K562 (cell line): ENCODE results near the gene ORC5. TPM values are rescaled to one million over a fixed set of nuclear protein-coding genes. Genes with fewer than 3 reads are reported as not detected.

Experiments used
- ATAC-seq: fragments of 200-7000 bp; cut with Tn5 transposase; 3 replicates; pipeline ENCODE4 v1.9.1; 2020; ENCODE audit warnings: moderate library complexity
- BruUV-seq: library from RNA; stranded (reverse); fragments of 400-500 nt; replicated peaks from 2 replicates; lab custom pipeline; 2021; lab: Mats Ljungman, UMichigan
- CTCF ChIA-PET: fragments of 300-600 bp; formaldehyde crosslinking; extraction: SDS; loops from one replicate; lab custom pipeline; 2021; ENCODE audit warnings: low intra/inter-chr PET ratio; lab: Yijun Ruan, JAX
- POLR2A ChIA-PET: fragments of 300-600, 350-650 bp; sonication (Branson Sonifier 250); formaldehyde crosslinking; extraction: SDS; loops from one replicate; lab custom pipeline; 2021; ENCODE audit warnings: antibody characterized with exemption, inconsistent platforms; lab: Yijun Ruan, JAX
- DNase-seq, 4 experiments: peaks; one replicate each; pipeline versions ENCODE4 v3.0.0 to v3.0.0-alpha.2; 2011 to 2018; ENCODE audit warnings: low spot score in 3 of 4, mixed read lengths in 3 of 4; ENCODE audit errors: extremely low read depth in 1 of 4
- FAIRE-seq: peaks from 2 replicates; lab custom pipeline; 2011; peaks lifted over from hg19 to GRCh38; lab: Jason Lieb, UNC
- H2AFZ ChIP-seq: 2 replicates; pipeline ENCODE4 v1.6.0; 2011; ENCODE audit warnings: low read depth, low read length, control low read depth, inconsistent platforms
- H3K27ac ChIP-seq: fragments of 200-600 bp; 3 replicates; pipeline ENCODE4 v1.8.0; 2011; ENCODE audit warnings: low read depth, mild to moderate bottlenecking, control low read depth, inconsistent platforms, low read length, moderate library complexity, mixed read lengths; ENCODE audit errors: extremely low read depth
- H3K27me3 ChIP-seq, 2 experiments: fragments of 300-600 bp in 1 of 2; 2 replicates in 1 of 2; 3 replicates in 1 of 2; pipeline versions ENCODE4 v1.6.0 to v1.8.0; 2011; ENCODE audit warnings: inconsistent platforms in 2 of 2, low read length in 2 of 2, mild to moderate bottlenecking in 1 of 2, mixed read lengths in 1 of 2, moderate library complexity in 1 of 2; ENCODE audit not compliant: control insufficient read depth in 2 of 2, insufficient read depth in 2 of 2
- H3K36me3 ChIP-seq: fragments of 300-600 bp; 3 replicates; pipeline ENCODE4 v1.8.0; 2011; ENCODE audit warnings: mild to moderate bottlenecking, low read length, inconsistent platforms; ENCODE audit not compliant: control insufficient read depth, insufficient read depth
- H3K4me1 ChIP-seq, 2 experiments: fragments of 200-600 bp in 1 of 2; replicated peaks in 1 of 2; 2 replicates in 1 of 2; 3 replicates in 1 of 2; pipeline versions ENCODE4 v1.5.1 to v1.8.0; 2011; ENCODE audit warnings: inconsistent platforms in 2 of 2, low read length in 2 of 2, mild to moderate bottlenecking in 1 of 2, mixed read lengths in 1 of 2, moderate library complexity in 1 of 2; ENCODE audit not compliant: control insufficient read depth in 2 of 2, insufficient read depth in 2 of 2
- H3K4me2 ChIP-seq: 2 replicates; pipeline ENCODE4 v1.6.1; 2011; ENCODE audit warnings: low read length, control low read depth, inconsistent platforms, mixed read lengths; ENCODE audit not compliant: insufficient read depth
- H3K4me3 ChIP-seq: fragments of 200-600 bp; sonication (generic), shearing (Covaris generic); 2 replicates; pipeline ENCODE4 v1.5.1; 2016; ENCODE audit warnings: control low read depth, inconsistent platforms
- H3K79me2 ChIP-seq: fragments of 200-600 bp; 3 replicates; pipeline ENCODE4 v1.8.0; 2011; ENCODE audit warnings: low read length, inconsistent platforms; ENCODE audit not compliant: control insufficient read depth, insufficient read depth
- H3K9ac ChIP-seq, 2 experiments: 2 replicates each; pipeline versions ENCODE4 v1.6.0 to v1.6.1; 2011; ENCODE audit warnings: low read depth in 2 of 2, low read length in 2 of 2, control low read depth in 1 of 2, inconsistent platforms in 1 of 2, mild to moderate bottlenecking in 1 of 2, mixed read lengths in 1 of 2; ENCODE audit not compliant: insufficient read depth in 1 of 2
- H3K9me1 ChIP-seq: one replicate; pipeline ENCODE4 v1.6.0; 2011; ENCODE audit warnings: inconsistent platforms, mild to moderate bottlenecking, low read length, moderate library complexity; ENCODE audit not compliant: control insufficient read depth, insufficient read depth
- H3K9me3 ChIP-seq: replicated peaks from 2 replicates; pipeline ENCODE4 v1.5.1; 2011; ENCODE audit warnings: low read depth, low read length, inconsistent platforms; ENCODE audit not compliant: control insufficient read depth, insufficient read depth
- H4K20me1 ChIP-seq: replicated peaks from 2 replicates; pipeline ENCODE4 v1.6.1; 2011; ENCODE audit warnings: low read length, inconsistent platforms, mixed read lengths; ENCODE audit not compliant: control insufficient read depth, insufficient read depth
- ETV6 ChIP-seq, 3 experiments: fragments of 150-350 bp in 1 of 3; sonication (generic) in 1 of 3; formaldehyde crosslinking in 1 of 3; IDR thresholded peaks; 2 replicates each; pipeline versions ENCODE4 v1.6.1 to v1.8.0; 2014 to 2022; ENCODE audit warnings: borderline replicate concordance in 2 of 3, low read depth in 2 of 3, antibody characterized with exemption in 1 of 3, low read length in 1 of 3, mild to moderate bottlenecking in 1 of 3, missing genetic modification reagents in 1 of 3
- PTRF ChIP-seq: fragments of 450-650 bp; IDR thresholded peaks from 2 replicates; pipeline ENCODE4 v1.6.1; 2016; ENCODE audit warnings: mild to moderate bottlenecking, missing genetic modification characterization, missing compliant biosample characterization
- ZBTB43 ChIP-seq: sonication (generic); formaldehyde crosslinking; IDR thresholded peaks from 2 replicates; pipeline ENCODE4 v1.8.0; 2023; ENCODE audit warnings: mild to moderate bottlenecking, missing genetic modification reagents
- ZC3H11A ChIP-seq: IDR thresholded peaks from 2 replicates; pipeline ENCODE4 v1.6.1; 2012; ENCODE audit warnings: low read depth, low read length, improper control_type of control experiment
- ZNF121 ChIP-seq: sonication (generic); formaldehyde crosslinking; conservative IDR thresholded peaks from 2 replicates; pipeline ENCODE4 v1.8.0; 2022; ENCODE audit warnings: missing genetic modification reagents
- ZNF217 ChIP-seq: sonication (generic); formaldehyde crosslinking; IDR thresholded peaks from 2 replicates; pipeline ENCODE4 v1.8.0; 2022; ENCODE audit warnings: mild to moderate bottlenecking, missing genetic modification reagents
- ZNF316 ChIP-seq: fragments of 450-650 bp; IDR thresholded peaks from 2 replicates; pipeline ENCODE4 v1.6.1; 2016
- ZNF655 ChIP-seq: fragments of 250-450 bp; sonication (Bioruptor Pico); IDR thresholded peaks from 2 replicates; pipeline ENCODE4 v1.5.0; 2021
- ZNF778 ChIP-seq: fragments of 450-650 bp; formaldehyde crosslinking; IDR thresholded peaks from 2 replicates; pipeline ENCODE4 v1.4.0; 2020; ENCODE audit warnings: mild to moderate bottlenecking, moderate library complexity
- WGBS: fragments of 100-300 bp; shearing (Covaris generic); methylation state at CpG from one replicate; pipeline ENCODE4 v1.1.6; 2016; ENCODE audit warnings: low coverage, mixed read lengths; ENCODE audit not compliant: insufficient coverage; ENCODE audit errors: missing lambda C conversion rate; 5-methylcytosine and 5-hydroxymethylcytosine counted together
- in situ Hi-C: fragments of 300-500 bp; cut with MboI; formaldehyde crosslinking; loops from 4 replicates; pipeline ENCODE4 v1.15.0; 2018; ENCODE audit warnings: inconsistent platforms, mixed read lengths
- intact Hi-C: fragments of 100-400 bp; cut with micrococcal nuclease; formaldehyde crosslinking; loops from 2 replicates; pipeline ENCODE4 v1.14.2; 2022
- polyA plus RNA-seq, 8 experiments: library from polyadenylated mRNA; depleted of rRNA in 4 of 8; stranded (reverse) in 5 of 8; unstranded in 3 of 8; fragments of >200 nt; fragmentation: Nextera tagmentation in 2 of 8; fragmentation: Illumina TruSeq in 1 of 8; extraction: Ambion mirVana in 2 of 8; extraction: Trizol in 1 of 8; gene quantifications; 2 replicates each; pipeline versions ENCODE4 v1.2.1 to v1.2.3, GENCODE V29; 2011 to 2014; ENCODE audit warnings: inconsistent platforms in 1 of 8, missing spikeins in 1 of 8
- total RNA-seq, 7 experiments: library from RNA; depleted of rRNA in 6 of 7; stranded (reverse); fragments of >200 nt in 6 of 7; fragmentation: Illumina TruSeq in 2 of 7; extraction: Trizol in 2 of 7; gene quantifications; 2 replicates each; pipeline versions ENCODE4 v1.2.1 to v1.2.3, GENCODE V29; 2011 to 2021; ENCODE audit warnings: low replicate concordance in 1 of 7
- TF ChIP-seq, protein P1 (sequence below): sonication (generic); formaldehyde crosslinking; IDR thresholded peaks from 2 replicates; pipeline ENCODE4 v1.8.1; 2023; ENCODE audit warnings: mild to moderate bottlenecking, missing genetic modification reagents, moderate library complexity
- TF ChIP-seq, protein P2 (sequence below): fragments of 250-450 bp; sonication (Bioruptor Pico); IDR thresholded peaks from 2 replicates; pipeline ENCODE4 v1.4.0; 2020; ENCODE audit warnings: mild to moderate bottlenecking, moderate library complexity

ORC5 gene
- total and polyA plus RNA-seq, 9 of the 15 experiments (the other 6 are each of a cell fraction or from before 2014, with no cell fraction given): 29.8 to 136 (median 54.8) TPM

GRCh38 chr7:104225451-104225850 is 17.6 kb upstream of the ORC5 start:
- Histone ChIP-seq H3K27me3 (no peaks in the 10 kb centered on the region), H3K4me2 (no peak overlapping the region), H3K4me1 (0 out of 5 replicates have a peak, but pooled peaks cover 0 to 2% of the 10 kb centered on the region in 2 experiments), H3K9me1 (no peaks in the 10 kb centered on the region), H3K36me3 (no peaks in the 10 kb centered on the region), H2AFZ (no peak overlapping the region), H3K9me3 (0 out of 2 replicates have a peak, but pooled peaks cover 3% of the 10 kb centered on the region), H3K4me3 (no peak overlapping the region), H3K27ac (no peak overlapping the region), H3K9ac (no peak overlapping the region), H4K20me1 (no peaks in the 10 kb centered on the region), H3K79me2 (no peaks in the 10 kb centered on the region)
- DNase-seq (no peak), ATAC-seq (no peak), FAIRE-seq (no peak)
- ChIA-PET CTCF (no interaction called here), POLR2A (no interaction called here)
- in situ Hi-C loops: no loop called here
- TF ChIP-seq ZNF121: no peak
- no peak for TF ChIP-seq ZNF655 (CRISPR knock-in tag)
- TF ChIP-seq ETV6 (IDR thresholded peaks at IDR 0.05; ENCODE audit: borderline replicate concordance in 1 of 2, low read depth in 2 of 2, low read length in 1 of 2): no peak
- no peak for TF ChIP-seq ETV6 (CRISPR knock-in tag; IDR thresholded peaks at IDR 0.05; ENCODE audit: borderline replicate concordance)
- no peak for TF ChIP-seq PTRF (tag)
- TF ChIP-seq ZNF316: no peak
- no peak for TF ChIP-seq ZC3H11A
- TF ChIP-seq, protein P1, sequence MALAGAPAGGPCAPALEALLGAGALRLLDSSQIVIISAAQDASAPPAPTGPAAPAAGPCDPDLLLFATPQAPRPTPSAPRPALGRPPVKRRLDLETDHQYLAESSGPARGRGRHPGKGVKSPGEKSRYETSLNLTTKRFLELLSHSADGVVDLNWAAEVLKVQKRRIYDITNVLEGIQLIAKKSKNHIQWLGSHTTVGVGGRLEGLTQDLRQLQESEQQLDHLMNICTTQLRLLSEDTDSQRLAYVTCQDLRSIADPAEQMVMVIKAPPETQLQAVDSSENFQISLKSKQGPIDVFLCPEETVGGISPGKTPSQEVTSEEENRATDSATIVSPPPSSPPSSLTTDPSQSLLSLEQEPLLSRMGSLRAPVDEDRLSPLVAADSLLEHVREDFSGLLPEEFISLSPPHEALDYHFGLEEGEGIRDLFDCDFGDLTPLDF (CRISPR knock-in tag): no peak
- no peak for TF ChIP-seq ZNF778 (CRISPR knock-in tag)
- TF ChIP-seq, protein P2, sequence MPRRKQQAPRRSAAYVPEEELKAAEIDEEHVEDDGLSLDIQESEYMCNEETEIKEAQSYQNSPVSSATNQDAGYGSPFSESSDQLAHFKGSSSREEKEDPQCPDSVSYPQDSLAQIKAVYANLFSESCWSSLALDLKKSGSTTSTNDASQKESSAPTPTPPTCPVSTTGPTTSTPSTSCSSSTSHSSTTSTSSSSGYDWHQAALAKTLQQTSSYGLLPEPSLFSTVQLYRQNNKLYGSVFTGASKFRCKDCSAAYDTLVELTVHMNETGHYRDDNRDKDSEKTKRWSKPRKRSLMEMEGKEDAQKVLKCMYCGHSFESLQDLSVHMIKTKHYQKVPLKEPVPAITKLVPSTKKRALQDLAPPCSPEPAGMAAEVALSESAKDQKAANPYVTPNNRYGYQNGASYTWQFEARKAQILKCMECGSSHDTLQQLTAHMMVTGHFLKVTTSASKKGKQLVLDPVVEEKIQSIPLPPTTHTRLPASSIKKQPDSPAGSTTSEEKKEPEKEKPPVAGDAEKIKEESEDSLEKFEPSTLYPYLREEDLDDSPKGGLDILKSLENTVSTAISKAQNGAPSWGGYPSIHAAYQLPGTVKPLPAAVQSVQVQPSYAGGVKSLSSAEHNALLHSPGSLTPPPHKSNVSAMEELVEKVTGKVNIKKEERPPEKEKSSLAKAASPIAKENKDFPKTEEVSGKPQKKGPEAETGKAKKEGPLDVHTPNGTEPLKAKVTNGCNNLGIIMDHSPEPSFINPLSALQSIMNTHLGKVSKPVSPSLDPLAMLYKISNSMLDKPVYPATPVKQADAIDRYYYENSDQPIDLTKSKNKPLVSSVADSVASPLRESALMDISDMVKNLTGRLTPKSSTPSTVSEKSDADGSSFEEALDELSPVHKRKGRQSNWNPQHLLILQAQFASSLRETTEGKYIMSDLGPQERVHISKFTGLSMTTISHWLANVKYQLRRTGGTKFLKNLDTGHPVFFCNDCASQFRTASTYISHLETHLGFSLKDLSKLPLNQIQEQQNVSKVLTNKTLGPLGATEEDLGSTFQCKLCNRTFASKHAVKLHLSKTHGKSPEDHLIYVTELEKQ (CRISPR knock-in tag): no peak
- no peak for TF ChIP-seq ZBTB43 (CRISPR knock-in tag)
- no peak for TF ChIP-seq ZNF217 (CRISPR knock-in tag)
- 33% methylated on average over 1 of the region's 1 CpG for WGBS
- BruUV-seq: no TSS peak
- intact Hi-C loops: loop anchor here (10.0 kb wide), 1 partner anchor 319 kb away; no protein-coding TSS in a partner anchor
